ENCODE data around the gene GDAP2.

- TF ChIP-seq CTCF (IDR thresholded peaks at IDR 0.05) = no peak
- TF ChIP-seq POLR2A (IDR thresholded peaks at IDR 0.05) = no peak
These were observed 108.6 kb downstream of the GDAP2 start for GRCh38 chr1:117820694-117821381.

Data from stomach (tissue), 4 donors.